Measurements from ENCODE around the gene NTN1. TPM values are rescaled to one million over a fixed set of nuclear protein-coding genes. Genes with fewer than 3 reads are reported as not detected.

NTN1 gene
- total and polyA plus RNA-seq, 8 donors = 2.0 to 12.9 (median 9.0) TPM

GRCh38 chr17:9285602-9286427 lies 264.5 kb downstream of the NTN1 start:
- no peaks in the 10 kb centered on the region for H3K36me3 ChIP-seq
- H3K9me3 ChIP-seq = no peaks in the 10 kb centered on the region
- ATAC-seq = no peak
- H3K4me1 ChIP-seq = peaks cover 0 to 4% of the 10 kb centered on the region in 2 donors
- intact Hi-C loops (cut with DNase I) = no loop called here
- no peak for TF ChIP-seq CTCF (IDR thresholded peaks at IDR 0.05)
- no peak for DNase-seq
- H3K27ac ChIP-seq = no peak overlapping the region
- H3K27me3 ChIP-seq = no peaks in the 10 kb centered on the region
- H3K4me3 ChIP-seq = no peak overlapping the region

GRCh38 chr17:9286434-9286833 lies 265.1 kb downstream of the NTN1 start:
- Histone ChIP-seq H3K4me3 (no peak overlapping the region), H3K4me1 (peaks cover 0 to 4% of the 10 kb centered on the region in 2 donors), H3K36me3 (no peaks in the 10 kb centered on the region), H3K27ac (no peak overlapping the region), H3K27me3 (no peaks in the 10 kb centered on the region), H3K9me3 (no peaks in the 10 kb centered on the region)
- no peak for ATAC-seq
- no peak for DNase-seq
- no peak for TF ChIP-seq CTCF (IDR thresholded peaks at IDR 0.05)
- intact Hi-C loops (cut with DNase I) = no loop called here

GRCh38 chr17:9287306-9287705 lies 266.0 kb downstream of the NTN1 start:
- Histone ChIP-seq H3K9me3 (no peaks in the 10 kb centered on the region), H3K4me1 (peaks cover 0 to 4% of the 10 kb centered on the region in 2 donors), H3K27ac (no peak overlapping the region), H3K27me3 (no peaks in the 10 kb centered on the region), H3K4me3 (no peak overlapping the region), H3K36me3 (no peaks in the 10 kb centered on the region)
- no peak for TF ChIP-seq CTCF (IDR thresholded peaks at IDR 0.05)
- DNase-seq = no peak
- intact Hi-C loops (cut with DNase I) = no loop called here
- no peak for ATAC-seq

GRCh38 chr17:9290226-9290613 lies 268.9 kb downstream of the NTN1 start:
- peaks cover 0 to 4% of the 10 kb centered on the region in 2 donors for H3K4me1 ChIP-seq
- intact Hi-C loops (cut with DNase I) = no loop called here

More at GRCh38 chr17:9290226-9290613, 268.9 kb downstream of the NTN1 start:
- TF ChIP-seq CTCF (IDR thresholded peaks at IDR 0.05) = no peak
- Histone ChIP-seq H3K4me3 (no peak overlapping the region), H3K27me3 (no peaks in the 10 kb centered on the region), H3K9me3 (no peaks in the 10 kb centered on the region), H3K27ac (no peak overlapping the region), H3K36me3 (no peaks in the 10 kb centered on the region)
- ATAC-seq = no peak
- DNase-seq = no peak
